Activated CD4-positive, CD25-positive, alpha-beta regulatory T cell treated with anti-CD3 and anti-CD28 coated beads, Interleukin-2, amount 50 U/mL, for 24 hours (primary cell): Measurements from ENCODE around the gene S1PR2.

Experiments used
- ATAC-seq, 2 donors: fragments of 150-1000 bp; cut with Tn5 transposase; one replicate each; pipeline ENCODE4 v1.10.0; 2021; ENCODE audit warnings: mild to moderate bottlenecking in 1 of 2, moderate library complexity in 1 of 2

Gene S1PR2, protein sequence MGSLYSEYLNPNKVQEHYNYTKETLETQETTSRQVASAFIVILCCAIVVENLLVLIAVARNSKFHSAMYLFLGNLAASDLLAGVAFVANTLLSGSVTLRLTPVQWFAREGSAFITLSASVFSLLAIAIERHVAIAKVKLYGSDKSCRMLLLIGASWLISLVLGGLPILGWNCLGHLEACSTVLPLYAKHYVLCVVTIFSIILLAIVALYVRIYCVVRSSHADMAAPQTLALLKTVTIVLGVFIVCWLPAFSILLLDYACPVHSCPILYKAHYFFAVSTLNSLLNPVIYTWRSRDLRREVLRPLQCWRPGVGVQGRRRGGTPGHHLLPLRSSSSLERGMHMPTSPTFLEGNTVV

DNA sequence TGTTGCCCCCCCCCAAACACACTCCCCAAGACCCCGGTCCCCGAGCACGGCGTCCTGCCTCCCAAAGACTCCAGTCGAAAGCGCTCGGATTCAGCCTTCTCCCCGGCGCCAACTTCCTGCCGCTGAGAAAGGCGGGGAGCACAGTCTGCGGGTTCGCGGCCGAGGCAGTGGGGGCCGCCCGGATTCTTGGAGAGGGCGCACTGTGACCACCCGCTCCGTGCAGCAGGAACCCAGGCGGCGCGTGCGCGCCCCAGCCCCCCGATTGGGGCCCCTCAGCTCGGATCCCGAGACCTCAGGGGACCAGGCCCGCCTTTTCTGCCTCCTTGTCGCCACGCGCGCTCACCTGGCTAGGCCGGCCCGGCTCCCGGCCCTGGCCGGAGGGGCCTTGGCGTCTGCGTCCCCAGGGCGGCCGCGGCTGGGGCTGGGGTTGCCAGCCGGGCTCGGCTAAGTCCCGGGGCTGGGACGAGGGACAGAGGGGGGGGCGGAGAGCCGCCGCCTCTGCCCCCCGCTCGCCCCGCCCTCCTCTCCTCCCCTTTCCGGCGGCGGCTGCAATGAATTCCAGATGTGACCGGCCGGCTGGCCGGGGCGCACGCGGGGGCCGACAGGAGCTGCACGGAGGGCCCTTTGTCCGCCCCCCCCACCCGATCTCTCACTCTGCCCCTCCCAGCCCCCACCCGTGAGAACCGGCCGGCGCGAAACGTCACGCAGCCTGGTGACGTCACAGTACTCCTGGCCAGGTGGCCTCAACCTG lies at the start of gene S1PR2:
Gene S1PR2 (minus strand): TSS at position 471 of the 751 bp plus-strand sequence. CDS start 6,426 bp downstream, outside the sequence.
- peak; percentile 55 to 57 for ATAC-seq

DNA sequence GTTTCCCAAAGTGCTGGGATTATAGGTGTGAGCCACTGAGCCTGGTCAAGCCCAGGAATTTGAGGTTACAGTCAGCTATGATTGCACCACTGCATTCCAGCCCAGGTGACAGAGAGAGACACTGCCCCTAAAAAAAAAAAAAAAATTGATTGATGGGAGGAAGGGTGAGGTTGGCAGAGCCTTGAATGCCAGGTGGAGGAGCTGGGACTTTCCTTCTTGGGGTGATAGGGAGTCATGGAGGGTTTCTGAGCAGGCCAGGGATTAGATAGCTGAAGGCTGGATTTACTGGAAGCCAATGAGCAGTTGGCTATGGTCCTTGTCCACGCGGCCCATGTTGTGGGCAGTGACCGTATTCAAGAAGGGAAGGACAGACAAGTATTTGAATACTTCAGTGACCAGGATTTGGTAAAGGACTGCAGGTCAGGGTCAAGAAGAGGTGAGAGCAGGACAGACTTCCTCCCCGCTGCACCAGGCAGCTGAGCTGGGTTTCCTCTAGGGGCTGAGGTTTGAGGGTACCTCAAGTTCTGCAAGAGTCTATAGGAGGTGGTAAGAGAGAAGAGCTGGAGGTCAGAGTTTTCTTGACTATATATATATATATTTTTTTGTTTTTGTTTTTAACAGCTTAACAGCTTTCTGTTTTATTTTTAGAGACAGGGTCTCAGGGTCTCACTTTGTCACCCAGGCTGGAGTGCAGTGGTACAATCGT lies 48.8 kb upstream of the S1PR2 start:
- no peak for ATAC-seq

DNA sequence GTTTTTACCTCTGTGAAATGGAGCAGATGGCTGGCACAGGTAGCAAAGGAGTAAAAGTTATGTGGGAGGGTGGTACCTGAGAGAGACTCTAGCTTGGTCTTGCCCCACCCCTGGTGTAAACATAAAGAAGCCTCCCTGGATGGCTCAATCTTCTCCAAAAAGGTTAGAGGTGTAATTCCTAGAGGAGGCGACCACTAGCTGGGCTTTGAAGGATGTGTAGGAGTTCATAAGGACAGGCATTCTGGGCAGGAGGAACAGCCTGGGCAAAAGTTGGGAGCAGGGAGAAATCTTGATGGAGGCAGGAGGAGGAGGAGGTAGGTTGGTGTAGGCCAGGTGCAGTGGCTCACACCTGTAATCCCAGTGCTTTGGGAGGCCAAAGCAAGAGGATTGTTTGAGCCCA lies 47.8 kb upstream of the S1PR2 start:
- ATAC-seq: no peak

DNA sequence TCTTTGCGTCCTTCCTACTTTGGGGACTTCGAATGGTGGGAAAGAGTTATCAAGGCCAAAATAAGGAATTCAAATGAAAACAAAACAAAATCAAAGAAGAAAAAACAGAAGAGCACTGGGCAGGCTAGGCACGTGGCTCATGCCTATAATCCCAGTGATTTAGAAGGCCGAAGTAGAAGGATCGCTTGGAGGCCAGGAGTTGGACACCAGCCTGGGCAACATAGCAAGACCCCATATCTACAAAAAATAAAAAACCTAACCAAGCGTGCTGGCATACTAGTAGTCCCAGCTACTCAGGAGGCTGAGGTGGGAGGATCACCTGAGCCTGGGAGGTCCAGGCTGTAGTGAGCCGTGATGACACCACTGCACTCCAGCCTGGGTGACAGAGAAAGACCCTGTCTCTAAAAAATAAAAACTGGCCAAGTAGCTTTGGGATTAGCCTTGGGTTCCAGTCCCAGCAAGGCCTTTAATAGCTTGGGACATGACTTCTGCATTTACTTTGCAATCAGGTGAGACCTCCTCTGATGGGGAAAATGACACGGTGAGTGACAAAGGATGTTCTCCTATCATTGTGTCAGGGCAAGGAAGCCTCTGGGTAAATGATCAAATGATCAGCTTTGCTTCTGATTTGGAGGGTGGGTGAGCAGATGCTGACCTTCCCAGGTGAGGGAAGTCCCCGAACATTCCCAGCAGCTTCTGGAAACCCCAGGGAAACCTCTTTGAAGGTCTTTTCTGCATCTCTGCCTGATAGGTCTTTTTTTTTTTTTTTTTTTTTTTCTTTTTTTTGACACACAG lies 46.9 kb upstream of the S1PR2 start:
- no peak for ATAC-seq

DNA sequence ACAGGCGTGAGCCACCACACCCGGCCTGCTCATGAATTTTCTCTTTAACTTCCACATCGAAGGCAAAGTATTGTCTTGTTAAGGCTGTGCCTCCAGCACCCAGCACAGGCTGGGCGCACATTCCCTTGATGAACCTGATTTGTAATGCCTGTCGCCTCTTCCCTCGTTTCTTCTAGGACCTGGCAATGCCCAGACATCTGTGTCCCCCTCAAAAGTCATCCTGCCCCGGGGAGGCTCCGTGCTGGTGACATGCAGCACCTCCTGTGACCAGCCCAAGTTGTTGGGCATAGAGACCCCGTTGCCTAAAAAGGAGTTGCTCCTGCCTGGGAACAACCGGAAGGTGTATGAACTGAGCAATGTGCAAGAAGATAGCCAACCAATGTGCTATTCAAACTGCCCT lies 43.5 kb upstream of the S1PR2 start:
- ATAC-seq: no peak

DNA sequence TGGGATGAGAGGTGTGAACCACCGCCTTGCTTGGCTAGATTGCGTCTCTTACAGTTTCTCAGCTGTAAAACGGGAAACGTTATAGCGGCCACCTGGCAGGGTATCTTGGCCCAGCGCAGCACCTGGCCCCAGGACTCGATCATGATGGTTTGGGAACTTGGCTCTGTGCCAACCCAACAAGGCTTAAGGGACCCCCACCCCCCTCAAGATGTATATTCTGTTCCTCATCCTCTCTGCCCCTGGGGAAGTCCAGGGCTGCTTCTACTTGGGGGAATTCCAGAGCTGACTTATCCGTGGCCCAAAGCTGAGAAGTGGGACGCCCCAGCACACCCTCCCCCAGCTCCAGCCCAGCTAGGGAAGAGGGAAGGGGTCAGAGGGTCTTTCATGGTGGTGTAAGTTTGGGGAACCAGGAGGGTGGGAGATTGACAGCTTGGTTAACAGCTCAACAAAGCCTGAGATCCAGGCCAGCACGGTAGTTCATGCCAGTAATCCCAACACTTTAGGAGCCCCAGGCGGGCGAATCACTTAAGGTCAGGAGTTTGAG lies 40.5 kb upstream of the S1PR2 start:
- ATAC-seq: peak; percentile 17 to 23

DNA sequence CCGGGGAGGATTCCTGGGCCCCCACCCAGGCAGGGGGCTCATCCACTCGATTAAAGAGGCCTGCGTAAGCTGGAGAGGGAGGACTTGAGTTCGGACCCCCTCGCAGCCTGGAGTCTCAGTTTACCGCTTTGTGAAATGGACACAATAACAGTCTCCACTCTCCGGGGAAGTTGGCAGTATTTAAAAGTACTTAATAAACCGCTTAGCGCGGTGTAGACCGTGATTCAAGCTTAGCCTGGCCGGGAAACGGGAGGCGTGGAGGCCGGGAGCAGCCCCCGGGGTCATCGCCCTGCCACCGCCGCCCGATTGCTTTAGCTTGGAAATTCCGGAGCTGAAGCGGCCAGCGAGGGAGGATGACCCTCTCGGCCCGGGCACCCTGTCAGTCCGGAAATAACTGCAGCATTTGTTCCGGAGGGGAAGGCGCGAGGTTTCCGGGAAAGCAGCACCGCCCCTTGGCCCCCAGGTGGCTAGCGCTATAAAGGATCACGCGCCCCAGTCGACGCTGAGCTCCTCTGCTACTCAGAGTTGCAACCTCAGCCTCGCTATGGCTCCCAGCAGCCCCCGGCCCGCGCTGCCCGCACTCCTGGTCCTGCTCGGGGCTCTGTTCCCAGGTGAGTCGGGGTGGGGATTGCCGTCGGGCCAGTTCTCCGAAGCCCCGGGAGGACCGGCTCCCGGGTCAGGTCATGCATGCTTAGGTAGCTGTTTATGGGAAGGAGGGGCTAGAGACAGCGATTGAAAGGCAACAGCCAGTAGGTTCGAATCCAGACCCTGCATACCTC lies 39.7 kb upstream of the S1PR2 start, which contains the start of gene ICAM1:
Gene ICAM1 (plus strand): TSS at position 505 of the 779 bp plus-strand sequence. CDS start 40 bp downstream, at position 545.
- ATAC-seq: peak; percentile 66 to 67

DNA sequence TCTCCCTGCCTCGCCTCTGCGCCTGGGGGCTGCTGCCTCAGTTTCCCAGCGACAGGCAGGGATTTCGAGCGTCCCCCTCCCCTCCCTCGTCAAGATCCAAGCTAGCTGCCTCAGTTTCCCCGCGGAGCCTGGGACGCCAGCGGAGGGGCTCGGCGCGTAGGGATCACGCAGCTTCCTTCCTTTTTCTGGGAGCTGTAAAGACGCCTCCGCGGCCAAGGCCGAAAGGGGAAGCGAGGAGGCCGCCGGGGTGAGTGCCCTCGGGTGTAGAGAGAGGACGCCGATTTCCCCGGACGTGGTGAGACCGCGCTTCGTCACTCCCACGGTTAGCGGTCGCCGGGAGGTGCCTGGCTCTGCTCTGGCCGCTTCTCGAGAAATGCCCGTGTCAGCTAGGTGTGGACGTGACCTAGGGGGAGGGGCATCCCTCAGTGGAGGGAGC lies 39.1 kb upstream of the S1PR2 start:
- ATAC-seq: peak; percentile 59 to 72

DNA sequence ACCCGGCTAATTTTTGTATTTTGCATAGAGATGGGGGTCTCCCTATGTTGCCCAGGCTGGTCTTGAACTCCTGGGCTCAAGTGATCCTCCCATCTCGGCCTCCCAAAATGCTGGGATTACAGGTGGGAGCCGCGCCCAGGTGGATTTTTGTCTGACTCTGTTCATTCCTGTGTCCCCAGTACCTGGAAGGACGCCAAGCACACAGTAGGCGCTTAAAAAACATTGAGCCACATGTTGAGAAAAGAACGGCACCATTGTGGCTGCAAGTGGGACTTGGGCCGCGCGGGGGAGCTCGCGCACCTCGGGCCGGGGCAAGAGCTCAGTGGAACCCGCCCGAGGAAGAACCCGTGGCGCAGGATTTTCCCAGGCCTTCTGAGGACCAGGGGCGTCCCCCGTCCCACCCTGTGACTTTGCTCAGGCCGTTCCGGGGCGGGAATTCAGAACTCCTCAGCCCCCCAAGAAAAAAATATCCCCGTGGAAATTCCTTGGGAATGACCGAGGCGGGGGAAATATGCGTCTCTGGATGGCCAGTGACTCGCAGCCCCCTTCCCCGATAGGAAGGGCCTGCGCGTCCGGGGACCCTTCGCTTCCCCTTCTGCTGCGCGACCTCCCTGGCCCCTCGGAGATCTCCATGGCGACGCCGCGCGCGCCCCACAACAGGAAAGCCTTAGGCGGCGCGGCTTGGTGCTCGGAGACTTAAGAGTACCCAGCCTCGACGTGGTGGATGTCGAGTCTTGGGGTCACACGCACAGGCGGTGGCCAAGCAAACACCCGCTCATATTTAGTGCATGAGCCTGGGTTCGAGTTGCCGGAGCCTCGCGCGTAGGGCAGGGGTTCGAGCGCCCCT lies 38.4 kb upstream of the S1PR2 start:
- peak; percentile 53 to 55 for ATAC-seq

DNA sequence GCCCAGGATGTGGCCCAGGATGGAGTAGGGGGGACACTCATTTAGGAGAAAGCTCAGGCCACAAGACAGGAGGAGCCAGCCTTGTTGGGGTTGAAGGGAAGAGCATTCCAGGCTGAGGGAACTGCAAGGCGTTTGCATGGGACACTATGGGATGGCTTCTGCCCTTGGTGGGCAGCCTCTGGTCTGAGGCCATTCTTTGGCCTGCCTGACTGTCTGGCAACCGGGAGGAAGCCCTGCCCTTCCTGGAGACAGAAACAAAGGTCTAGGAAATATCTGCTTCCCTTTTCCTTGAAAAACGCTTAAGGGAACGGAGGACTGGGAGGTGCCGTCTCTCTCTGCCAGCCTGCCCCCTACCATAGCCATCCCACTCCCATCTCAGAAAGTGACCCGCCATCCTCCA lies 36.9 kb upstream of the S1PR2 start:
- no peak for ATAC-seq

DNA sequence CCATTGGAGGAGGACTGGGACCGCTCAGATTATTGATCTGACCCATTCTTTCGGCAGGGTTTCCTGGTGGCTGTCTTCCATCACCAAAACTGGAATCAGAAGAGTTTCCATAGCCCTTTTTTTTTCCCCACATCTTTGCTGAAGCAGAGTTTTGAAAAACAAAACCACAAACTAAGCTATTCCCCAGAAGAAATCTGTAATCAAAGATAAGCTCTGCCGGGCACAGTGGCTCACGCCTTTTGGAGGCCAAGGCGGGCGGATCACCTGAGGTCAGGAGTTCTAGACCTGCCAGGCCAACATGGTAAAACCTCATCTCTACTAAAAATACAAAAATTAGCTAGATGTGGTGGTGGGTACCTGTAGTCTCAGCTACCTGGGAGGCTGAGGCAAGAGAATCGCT lies 35.6 kb upstream of the S1PR2 start:
- ATAC-seq: no peak

DNA sequence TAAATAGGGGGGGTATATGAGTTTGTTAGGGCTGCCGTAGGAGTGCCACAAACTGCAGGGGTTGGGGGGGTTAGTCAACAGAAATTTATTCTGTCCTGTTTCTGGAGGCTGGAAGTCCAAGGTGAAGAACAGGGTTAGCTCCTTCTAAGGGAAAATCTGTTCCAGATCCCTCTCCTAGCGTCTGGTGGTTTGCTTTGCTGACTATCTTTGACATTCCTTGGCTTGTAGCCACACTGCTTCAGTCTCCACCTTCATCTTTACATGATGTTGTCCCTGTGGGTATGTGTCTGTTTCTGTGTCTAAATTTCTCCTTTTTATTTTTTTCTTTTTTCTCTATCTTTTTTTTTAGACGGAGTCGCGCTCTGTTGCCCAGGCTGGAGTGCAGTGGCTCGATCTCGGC lies 31.6 kb upstream of the S1PR2 start:
- ATAC-seq: no peak

DNA sequence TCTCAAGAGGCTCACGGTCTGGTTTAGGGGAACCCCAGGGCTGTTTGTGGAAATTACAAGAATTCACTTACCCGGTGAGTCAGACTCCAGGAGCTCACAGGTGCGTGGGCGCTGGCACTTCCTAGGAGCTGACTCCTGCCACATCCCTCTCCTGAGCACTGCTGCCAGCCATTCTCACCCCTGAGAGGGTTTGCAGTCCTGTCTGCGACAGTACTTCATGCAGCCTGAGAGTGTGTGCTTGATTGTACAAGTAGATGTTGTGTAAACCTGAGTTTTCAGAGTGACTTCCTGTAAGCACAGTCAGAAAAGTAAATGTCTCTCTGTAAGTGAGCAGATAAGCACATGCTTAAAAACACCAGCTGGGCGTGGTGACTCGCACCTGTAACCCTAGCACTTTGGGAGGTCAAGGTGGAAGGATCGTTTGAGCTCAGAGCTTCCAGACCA lies 29.0 kb upstream of the S1PR2 start:
- ATAC-seq: peak; percentile 66 to 69

DNA sequence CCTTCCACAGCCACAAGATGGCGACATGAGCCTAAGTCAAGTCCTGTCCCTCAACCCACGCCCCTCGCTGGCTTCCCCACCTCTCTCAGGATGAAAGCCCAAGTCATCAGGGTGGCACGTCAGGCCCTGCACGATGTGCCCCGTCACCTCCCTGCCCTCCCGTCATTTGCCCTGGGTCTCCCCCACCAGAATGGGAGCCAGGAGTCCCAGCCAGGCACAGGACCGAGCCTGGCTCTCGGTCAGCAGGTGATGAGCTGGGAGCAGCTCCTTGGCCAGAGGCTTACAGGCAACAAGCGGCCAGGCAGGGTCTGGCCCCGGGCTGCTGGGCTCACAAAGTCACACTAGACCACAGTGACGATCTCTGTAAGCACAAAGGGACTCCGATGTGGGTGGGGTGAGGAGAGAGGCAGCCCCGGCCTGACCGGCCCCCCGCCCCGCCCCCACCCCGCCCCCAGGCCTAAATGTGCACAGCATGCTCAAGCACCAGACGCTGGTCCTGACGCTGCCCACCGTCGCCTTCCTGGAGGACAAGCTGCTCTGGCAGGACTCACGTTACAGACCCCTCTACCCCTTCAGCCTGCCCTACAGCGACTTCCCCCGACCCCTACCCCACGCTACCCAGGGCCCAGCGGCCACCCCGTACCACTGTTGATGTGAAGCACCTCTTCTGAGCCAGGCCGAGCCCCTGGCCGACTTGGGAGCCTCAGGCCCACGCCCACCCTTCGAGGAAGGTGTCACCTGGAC lies 28.2 kb upstream of the S1PR2 start:
- peak; percentile 84 to 86 for ATAC-seq

DNA sequence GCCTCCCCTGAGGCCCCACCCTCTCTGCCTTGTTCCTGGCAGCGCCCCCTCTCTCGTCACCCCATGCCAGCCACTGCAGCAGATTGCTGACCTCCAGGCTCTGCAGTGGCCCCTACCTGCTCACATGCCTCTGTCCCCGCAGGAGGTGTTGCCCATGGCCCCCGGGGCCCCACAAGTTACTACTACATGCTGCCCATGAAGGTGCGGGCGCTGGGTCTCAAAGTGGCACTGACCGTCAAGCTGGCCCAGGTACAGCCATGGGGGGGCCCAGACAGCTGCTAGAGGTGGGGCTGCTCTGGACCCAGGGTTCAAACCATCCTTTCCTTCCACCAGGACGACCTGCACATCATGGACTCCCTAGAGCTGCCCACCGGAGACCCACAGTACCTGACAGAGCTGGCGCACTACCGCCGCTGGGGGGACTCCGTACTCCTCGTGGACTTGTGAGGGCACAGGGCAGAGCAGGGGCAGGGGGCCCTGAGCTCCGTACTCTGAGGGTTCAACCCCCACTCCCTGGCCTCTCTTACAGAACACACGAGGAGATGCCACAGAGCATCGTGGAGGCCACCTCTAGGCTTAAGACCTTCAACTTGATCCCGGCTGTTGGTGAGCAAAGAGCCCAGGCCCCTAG lies 27.1 kb upstream of the S1PR2 start:
- no peak for ATAC-seq

DNA sequence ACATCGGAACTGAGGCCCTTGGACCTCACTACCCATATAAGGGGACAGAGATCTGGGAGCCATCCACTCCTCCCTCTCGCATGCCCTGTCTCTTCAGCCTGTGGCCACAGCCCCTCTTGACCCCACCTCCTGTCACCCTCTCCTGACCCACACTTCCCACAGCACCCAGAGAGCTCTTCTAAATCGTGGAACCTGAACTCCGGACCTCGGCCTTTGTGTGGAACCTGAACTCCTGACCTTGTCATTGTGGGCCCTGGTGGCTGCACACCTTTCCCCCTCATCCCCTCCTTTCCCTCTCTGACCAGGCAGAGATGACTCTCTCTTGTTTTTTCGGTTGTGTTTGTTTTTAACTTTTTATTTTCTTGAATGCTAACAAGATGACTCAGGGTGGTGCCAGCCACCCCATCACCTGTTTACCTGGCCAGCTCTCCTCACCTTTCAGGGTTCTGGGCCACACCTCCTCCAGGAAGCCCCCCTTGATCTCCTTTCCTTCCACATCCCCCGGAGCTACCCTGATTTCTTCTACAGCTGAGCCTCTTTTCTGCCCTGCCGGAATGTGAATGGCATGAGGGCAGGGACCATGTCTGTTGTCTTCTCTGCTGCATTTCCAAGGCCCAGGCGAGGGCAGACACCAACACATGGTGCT lies 26.0 kb upstream of the S1PR2 start:
- ATAC-seq: no peak

DNA sequence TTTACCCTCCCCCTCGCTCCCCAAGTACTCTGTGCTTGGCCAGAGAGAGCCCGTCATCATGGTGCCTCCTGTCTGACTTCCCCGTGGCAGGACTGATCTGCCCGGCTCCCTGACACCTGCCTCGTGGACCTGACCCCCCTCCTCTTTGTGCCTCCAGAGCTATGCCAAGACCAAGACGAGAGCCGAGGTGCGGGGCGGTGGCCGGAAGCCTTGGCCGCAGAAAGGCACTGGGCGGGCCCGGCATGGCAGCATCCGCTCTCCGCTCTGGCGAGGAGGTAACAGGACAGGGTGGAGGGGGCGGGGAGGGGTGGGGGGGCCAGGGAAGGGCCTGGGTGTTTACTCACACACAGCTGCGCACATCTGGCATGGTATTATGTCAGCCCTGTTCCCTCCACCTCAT lies 25.4 kb upstream of the S1PR2 start:
- no peak for ATAC-seq

DNA sequence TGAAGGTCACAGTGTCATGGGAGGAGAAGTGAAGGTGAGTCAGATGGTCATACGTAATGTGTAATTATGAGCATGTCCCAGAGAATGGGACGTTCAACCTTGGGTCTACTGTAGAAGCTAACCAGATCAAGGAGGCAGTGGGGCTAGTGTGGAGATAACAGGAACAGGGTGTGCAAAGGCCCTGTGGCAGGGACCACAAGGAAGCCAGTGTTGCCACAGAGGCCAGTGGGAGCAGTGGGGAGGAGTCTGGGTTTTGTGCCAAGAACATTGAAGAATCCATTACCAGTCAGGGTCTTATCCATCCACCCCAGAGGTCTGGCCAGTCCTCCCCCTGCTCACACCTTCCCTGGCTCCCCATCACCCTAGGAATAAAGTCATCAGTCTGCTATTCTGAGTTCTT lies 24.2 kb upstream of the S1PR2 start:
- no peak for ATAC-seq

DNA sequence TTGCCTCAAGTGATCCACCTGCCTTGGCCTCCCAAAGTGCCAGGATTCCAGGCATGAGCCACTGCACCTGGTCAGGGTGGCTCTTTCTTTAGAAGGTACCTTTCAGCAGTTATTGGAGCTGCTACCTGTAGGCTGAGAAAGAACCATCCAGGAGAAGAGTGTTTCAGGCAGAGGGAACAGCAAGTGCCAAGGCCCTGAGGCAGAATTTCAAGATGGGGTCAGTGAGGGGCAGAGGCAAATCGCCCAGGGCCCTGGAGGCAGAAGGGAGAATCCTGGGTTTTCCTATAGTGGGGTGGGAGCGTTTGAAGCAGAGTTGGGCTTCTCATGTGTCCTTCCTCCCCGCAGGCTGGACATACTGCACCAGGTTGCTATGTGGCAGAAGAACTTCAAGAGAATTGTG lies 23.1 kb upstream of the S1PR2 start:
- ATAC-seq: no peak
